ENCODE data around the gene LARGE1.

DNA sequence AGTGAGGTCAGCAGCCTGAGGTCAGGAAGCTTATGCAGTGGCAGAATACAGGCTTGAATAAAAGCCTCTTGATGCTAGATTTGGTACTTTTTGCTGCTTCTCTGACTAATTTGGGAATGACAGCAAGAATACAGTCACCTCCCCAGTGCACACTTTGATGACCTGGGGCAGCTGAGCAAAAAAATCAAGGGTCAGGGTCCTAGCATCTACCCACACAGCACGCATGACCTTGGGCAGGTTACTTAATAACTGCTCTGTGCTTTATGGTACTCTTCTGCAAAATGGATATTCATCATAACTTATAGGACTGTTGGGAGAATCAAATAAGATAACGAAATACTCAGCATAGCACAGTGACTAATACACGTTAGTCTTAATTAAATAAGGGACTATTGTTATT is 518.0 kb downstream of the LARGE1 start:
- TF ChIP-seq, protein P1, sequence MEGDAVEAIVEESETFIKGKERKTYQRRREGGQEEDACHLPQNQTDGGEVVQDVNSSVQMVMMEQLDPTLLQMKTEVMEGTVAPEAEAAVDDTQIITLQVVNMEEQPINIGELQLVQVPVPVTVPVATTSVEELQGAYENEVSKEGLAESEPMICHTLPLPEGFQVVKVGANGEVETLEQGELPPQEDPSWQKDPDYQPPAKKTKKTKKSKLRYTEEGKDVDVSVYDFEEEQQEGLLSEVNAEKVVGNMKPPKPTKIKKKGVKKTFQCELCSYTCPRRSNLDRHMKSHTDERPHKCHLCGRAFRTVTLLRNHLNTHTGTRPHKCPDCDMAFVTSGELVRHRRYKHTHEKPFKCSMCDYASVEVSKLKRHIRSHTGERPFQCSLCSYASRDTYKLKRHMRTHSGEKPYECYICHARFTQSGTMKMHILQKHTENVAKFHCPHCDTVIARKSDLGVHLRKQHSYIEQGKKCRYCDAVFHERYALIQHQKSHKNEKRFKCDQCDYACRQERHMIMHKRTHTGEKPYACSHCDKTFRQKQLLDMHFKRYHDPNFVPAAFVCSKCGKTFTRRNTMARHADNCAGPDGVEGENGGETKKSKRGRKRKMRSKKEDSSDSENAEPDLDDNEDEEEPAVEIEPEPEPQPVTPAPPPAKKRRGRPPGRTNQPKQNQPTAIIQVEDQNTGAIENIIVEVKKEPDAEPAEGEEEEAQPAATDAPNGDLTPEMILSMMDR (IDR thresholded peaks at IDR 0.05; ENCODE audit: poor library complexity) = no peak
- TF ChIP-seq EZH2 (IDR thresholded peaks at IDR 0.05; ENCODE audit: borderline replicate concordance) = no peak

Data from hepatocyte (in vitro differentiated cells).